DMS153 treated with DMSO at 0.1 percent for 48 hours (cell line): ENCODE measurements around the gene LCN2.
"Not testable (repeated sequence)": the region's sequence is repeated elsewhere in the genome, so short reads cannot be mapped to it uniquely, and the experiment has no call there.

Source experiments
- DNase-seq: peaks from one replicate; lab custom pipeline; 2025; ENCODE audit not compliant: unreplicated experiment; lab: John Stamatoyannopoulos, UW

Gene LCN2

GRCh38 chr9:128127568-128127989, 21.7 kb upstream of the LCN2 start, which contains the start of gene PTGES2:
TSS of gene PTGES2 (minus strand) at chr9:128127729. CDS start at chr9:128127717, 12 bp downstream.
- peak; percentile 73 for DNase-seq

- DNase-seq, result peak; percentile 79
Measured at GRCh38 chr9:128127990-128128835, 21.0 kb upstream of the LCN2 start.

GRCh38 chr9:128128836-128129590, 20.2 kb upstream of the LCN2 start:
- no peak for DNase-seq

- not testable (repeated sequence) for DNase-seq
Measured at GRCh38 chr9:128129976-128130590, 19.2 kb upstream of the LCN2 start.

- not testable (repeated sequence) for DNase-seq
Measured at GRCh38 chr9:128130651-128131050, 18.6 kb upstream of the LCN2 start.

GRCh38 chr9:128131346-128131745, 17.9 kb upstream of the LCN2 start:
- DNase-seq, result not testable (repeated sequence)

- not testable (repeated sequence) for DNase-seq
Measured at GRCh38 chr9:128132139-128132538, 17.1 kb upstream of the LCN2 start.

GRCh38 chr9:128135561-128135960, 13.7 kb upstream of the LCN2 start:
- not testable (repeated sequence) for DNase-seq

- no peak for DNase-seq
Measured at GRCh38 chr9:128136816-128137793, 12.1 kb upstream of the LCN2 start.

- no peak for DNase-seq
Measured at GRCh38 chr9:128138001-128138400, 11.3 kb upstream of the LCN2 start.

- DNase-seq, result no peak
Measured at GRCh38 chr9:128139621-128140020, 9.6 kb upstream of the LCN2 start.

GRCh38 chr9:128141604-128142003, 7.6 kb upstream of the LCN2 start:
- DNase-seq, result no peak

- no peak for DNase-seq
Measured at GRCh38 chr9:128142061-128142460, 7.2 kb upstream of the LCN2 start.

- DNase-seq, result no peak
Measured at GRCh38 chr9:128142596-128142995, 6.7 kb upstream of the LCN2 start.

- no peak for DNase-seq
Measured at GRCh38 chr9:128143525-128144238, 5.6 kb upstream of the LCN2 start.

- no peak for DNase-seq
Measured at GRCh38 chr9:128144239-128145181, 4.7 kb upstream of the LCN2 start.

- DNase-seq, result no peak
Measured at GRCh38 chr9:128145536-128145935, 3.7 kb upstream of the LCN2 start.

GRCh38 chr9:128145951-128146351, 3.3 kb upstream of the LCN2 start:
- DNase-seq, result no peak
